GM19395 (cell line): ENCODE results near the gene STAT5A.

Experiments used
- ATAC-seq: cut with Tn5 transposase; IDR thresholded peaks from one replicate; pipeline ENCODE4 v1.9.1; 2021; ENCODE audit warnings: mild to moderate bottlenecking, moderate library complexity; ENCODE audit not compliant: unreplicated experiment

STAT5A gene

DNA sequence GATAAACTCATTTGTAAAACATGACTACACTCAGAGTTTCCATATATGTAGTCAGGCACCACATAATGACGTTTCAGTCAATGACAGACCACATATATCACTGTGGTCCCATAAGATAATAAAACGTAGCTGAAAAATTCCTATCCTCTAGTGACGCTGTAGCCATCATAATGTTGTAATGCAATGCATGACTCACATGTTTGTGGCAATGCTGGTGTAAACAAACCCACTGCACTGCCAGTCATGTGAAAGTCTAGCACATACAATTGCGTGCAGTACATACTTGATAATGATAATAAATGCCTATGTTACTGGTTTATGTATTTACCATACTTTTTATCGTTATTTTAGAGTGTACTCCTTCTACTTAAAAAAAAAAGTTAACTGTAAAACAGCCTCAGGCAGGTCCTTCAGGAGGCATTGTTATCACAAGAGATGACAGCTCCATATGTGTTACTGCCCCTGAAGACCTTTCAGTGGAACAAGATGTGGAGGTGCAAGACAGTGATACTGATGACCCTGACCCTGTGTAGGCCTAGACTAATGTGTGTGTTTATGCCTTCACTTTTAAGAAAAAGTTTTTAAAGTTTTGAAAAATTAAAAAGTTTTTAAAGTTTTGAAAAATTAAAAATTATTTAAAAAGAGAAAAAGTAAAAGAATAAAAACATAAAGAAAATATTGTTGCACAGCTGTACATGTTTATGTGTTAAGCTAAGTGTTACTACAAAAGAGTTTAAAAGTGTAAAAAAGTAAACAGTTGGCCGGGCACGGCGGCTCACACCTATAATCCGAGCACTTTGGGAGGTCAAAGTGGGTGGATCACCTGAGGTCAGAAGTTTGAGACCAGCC is 21.2 kb upstream of the STAT5A start:
- no peak for ATAC-seq

DNA sequence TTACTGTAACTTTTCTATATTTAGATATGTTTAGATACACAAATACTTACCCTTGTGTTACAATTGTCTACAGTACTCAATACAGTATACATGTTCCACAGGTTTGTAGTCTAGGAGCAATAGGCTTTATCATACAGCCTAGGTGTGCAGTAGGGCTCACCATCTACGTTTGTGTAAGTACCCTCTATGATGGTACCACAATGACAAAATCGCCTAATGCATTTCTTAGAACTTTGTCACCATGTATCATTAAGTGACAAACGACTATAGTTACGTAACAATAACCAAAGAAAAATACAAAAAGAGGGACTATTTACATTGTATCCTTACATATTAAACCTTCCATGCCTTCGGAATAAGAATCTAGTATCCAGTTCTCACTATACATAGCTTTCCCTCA is 20.1 kb upstream of the STAT5A start:
- ATAC-seq = no peak

DNA sequence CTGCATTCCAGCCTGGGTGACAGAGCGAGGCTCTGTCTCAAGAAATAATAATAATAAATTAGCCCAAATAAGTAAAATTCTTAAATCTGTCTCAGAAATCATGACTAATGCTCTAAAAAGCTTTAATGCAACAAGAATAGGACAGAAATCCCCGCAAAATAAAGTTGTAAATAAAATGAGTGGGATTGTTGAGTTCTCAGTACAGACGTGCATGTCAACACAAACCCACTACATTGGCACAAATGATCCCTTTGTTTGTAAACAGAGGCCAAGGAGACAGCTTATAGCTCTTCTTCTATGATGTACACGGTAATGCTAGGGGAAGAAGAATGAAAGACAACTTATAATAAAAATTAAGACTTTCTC is 18.1 kb upstream of the STAT5A start:
- no peak for ATAC-seq

DNA sequence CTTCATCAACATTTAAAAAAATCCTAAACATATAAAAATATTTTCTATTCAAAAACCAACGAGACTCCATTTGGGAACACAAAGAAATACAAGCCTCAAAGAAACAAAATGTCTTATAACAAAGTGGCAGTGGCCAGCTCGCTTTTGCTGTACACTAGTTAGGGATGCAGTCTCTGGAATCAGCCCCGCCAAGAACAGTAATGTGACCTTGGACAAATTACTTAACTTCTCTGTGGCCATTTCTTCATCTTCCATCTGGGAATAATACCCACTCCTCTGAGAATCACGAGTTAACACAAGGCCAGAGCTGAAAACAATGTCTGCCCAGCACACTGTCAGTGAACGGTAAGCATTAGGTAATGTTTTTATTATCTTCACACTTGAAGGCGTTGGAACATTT is 17.7 kb upstream of the STAT5A start:
- ATAC-seq = no peak

DNA sequence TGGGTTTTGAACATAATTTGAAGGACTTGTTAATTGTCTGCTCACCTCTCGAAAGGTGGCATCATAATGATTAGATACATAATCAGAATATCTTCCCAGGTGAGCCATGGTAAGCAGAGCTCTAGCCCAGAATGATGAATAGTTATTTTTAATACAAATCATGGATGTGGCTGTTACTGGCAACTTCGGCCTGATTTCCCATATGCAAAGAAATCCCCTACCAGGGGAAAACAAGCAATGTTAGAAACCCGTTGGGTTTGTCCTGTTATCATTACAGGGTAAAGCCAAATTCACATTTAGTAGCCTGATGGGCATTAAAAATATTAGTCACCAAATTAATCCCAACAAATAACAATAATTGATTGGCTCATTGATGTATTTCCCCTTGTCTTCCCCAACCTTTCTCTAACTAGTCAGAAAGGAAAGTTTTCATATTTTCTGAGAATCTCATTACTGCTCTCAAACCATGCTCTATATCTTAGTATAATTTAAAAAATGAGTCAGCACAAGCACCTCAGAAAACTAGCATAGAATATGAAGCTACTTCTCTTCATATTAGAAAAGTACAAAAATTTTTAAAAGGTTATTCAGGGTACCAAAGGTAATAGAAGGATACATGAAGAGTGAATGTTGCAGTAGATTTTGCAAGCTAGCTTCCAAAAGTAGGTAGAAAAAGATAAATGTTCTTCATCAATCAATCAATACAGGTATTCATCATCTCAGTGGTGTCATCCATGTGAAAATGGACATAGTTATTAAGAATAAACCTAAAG is 17.1 kb upstream of the STAT5A start:
- no peak for ATAC-seq

DNA sequence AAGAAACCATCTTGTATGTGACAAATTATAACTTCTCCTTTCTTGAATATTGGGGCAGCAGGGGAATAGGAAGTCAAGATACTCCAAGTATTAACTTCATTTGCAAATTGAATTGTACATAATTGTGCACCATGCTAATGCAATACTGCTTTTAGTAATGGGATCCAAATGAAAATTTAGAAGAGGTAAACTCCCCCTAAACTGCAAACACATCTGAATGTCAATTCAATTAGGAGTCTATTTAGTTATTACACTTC is 16.6 kb upstream of the STAT5A start:
- no peak for ATAC-seq

DNA sequence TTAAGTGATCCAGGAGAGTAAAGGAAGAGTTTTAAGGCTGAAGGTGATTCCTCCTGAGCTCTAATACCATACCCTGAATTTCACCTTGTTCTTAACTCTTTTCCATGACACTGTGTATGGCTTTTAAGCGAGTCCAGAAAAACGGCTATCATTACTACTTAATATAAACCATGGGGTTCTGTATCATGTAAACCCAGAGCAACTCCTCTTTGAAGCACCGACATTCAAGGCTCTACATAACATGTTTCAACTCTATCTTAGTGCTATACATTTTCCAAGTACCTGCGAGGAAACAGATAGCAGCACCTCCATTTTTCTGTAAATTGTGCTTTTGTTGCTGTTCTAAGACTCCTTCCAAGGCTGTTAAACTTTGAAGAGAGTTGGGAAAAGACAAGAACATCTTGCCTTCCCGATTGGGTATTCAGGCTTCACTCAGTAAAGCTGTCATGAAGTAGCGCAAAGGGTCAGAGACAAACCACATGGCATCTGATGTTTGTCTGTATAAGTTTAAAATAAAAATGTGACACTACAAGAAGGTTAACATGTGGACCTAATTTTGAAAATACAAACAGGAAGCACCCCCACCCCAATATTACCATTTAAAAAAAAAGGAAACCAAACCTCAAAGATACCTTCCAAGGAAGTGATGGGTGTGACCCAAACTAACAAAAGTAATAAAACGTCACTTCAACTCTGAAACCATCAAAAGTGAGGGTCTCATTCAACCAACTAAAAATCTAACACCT is 16.0 kb upstream of the STAT5A start:
- ATAC-seq = no peak

DNA sequence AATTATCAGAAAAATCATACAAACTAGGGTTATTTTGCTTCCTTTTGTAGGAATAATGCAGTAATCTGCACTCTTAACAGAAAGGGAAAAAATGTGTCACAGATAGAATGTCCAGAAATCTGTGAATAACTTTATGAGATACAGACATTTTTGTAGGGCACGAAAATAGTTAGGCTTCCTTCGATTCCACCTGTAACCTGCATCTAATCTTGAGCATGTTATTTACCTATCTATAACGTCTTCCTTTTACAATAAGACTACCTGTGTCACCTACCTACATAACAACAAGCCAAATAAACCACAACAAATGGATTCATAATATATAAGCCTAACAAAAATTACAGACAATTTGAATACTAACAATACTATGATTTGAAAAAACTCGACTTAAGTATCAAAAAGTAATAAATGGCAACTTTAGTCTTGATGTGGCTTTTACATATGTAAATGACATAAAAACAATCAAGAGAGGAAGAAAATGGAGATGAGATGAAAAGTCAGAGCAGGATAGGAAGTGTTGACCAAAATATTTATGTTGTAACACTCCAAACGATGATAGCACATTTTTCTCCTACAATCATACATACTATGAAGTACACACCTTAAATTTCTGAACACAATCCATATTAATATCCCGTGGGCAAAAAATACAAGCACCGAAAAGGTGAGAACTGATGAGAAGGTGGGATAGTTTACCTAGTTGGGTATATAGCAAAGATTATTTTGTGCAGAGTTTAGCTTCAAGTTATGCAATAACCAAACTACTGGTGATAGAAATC is 14.6 kb upstream of the STAT5A start:
- ATAC-seq = no peak

DNA sequence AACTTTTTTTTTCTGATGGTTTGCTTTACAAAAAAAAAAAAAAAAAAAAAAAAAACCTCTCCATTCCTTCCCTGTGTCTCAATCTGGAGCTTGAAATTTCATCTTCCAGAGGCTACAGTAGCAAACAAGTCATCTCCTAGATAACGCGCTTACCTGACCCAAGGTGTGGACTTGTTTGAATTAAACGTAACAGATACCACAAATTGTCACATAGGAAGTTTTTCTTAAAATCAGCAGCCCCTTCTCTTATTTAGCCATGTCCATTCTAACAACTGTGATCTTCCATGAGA is 14.1 kb upstream of the STAT5A start:
- no peak for ATAC-seq

DNA sequence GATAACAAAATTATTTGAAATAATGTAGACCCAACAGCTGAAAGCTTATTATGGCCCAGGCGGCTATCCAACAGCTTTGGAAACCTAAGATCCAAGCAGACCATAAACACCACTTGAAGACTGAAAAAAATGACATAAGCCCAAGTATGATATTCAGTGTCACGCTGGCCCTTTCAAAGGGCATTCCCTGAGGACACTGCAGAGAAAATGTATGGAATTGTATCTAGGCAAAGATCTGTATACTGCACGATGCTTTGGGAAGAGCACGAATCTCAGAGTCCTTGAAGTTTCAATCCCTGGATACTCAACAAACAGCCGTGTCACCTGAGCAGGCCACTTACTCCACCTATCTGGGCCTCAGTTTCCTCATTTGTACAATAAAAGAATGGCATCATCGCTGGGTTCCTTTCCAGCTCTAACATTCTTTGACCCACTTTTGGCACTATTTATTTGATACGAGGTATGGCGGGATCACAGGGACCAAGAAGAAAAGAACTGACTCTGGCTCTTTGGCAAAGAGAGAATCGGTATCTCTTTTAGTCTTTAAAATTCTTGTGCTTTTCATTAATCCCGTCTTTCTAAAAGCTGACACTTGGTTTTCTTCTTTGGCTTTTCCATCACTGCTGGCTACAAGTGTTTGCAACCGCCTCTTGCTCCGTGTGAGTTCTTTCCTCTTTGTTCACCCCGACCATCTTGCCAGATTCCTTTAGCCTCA is 13.3 kb upstream of the STAT5A start:
- no peak for ATAC-seq

DNA sequence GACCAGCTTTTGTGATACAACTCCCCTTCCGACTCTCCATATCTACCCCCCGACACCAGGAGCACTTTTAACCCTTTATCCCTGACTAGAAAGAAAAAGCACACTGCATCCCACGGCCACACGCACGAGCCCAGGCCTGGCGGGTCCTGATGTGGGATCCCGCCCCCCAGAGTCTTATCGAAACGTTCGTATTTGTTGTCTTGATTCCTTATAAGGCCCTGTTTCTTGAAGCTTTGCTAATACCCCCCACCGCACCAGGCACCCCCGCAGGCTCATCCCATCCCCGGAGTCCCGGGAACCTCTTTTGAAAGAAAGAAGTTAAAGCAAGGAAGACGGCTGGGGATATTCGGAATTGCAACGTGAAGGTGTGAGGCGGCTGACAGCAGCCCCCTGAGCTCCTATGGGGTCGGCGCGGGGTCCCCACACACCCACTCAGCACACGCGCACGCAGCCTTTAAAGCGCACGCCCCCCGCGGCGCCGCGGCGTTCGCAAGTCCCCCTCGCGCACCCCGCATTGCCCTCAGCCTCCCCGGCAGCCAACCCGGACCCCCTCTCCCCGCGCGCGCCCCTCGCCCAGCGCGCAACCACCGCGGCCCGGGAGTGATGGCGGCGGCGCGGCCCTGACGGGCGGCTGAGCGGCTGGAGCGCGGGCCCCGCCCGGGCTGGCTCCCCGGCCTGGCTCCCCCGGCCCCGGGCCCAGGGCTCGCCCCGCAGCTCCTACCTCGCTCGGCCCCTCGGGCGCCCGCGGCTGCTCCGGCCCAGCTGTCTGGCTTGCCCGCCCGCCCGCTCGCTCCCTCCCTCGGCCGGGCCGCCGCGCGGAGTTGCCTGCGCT is 12.6 kb upstream of the STAT5A start:
- no peak for ATAC-seq

DNA sequence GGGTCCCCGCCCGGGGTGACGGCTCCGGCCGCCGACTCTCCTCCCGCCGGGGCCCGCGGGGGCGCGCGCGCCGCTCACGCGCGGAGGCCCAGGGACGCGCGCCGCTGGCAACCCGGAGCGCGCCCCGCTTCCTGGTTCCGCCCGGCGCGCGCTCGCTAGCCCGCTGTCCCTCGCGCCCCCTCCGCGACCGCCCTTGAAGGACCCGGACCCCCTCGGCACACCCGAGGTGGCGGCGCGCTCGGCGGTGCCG is 12.0 kb upstream of the STAT5A start, which contains the start of gene STAT5B:
Gene STAT5B (minus strand): TSS at position 33 of the 250 bp plus-strand sequence. CDS start 44,264 bp downstream, outside the sequence.
- no peak for ATAC-seq

DNA sequence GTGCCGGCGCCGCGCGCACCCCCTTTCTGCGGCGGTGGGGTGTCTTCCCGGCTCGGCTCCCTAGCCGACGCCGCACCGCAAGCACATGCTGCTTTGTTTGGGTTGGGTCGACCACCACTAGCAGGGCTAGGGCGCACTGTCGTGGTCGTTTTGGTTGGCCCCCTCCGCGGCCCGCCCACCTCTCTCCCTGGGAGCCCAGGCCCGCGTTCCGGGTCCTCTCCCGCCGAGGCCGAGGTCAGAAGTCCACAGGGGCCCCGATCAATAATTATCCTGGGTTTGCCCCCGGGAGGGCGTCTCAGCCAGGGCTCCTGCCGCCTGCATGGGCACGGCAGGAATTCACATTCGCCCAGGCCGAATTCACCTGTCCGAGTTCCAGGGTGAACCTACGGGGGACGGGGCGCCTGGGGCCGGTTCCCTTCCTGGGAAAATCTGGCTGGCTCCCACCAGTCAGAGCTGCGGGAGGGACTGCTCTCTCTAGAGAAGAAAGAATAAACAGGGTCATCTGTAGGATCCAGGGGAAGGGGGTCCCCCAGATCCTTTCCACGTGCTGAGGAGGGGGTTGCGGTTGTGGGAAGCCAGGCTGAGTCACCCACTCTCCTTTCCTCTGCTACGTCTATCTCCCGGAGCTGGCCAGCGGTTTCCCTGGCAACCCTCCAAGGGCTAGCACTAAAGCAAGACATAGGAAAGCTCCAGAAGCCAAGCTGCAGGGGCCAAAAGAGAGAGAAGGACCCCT is 11.5 kb upstream of the STAT5A start:
- no peak for ATAC-seq

DNA sequence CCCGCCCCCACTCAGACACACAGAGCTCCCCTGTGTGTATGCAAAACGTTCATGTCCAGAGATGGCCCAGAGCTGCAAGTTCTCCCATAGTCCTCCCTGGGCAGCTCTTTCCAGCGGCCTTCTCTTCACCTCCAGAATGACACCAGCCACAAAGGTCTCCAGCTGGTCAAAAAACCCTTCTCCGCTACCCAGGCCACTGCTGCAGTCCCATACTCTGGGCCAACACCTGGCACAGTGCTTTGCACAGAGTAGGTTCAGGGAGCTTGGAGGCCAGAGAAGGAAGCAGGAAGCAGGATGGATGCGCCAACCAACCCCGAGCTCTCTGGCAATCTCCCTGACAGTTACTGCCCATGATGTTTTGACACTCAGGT is 11.0 kb upstream of the STAT5A start:
- ATAC-seq = no peak

DNA sequence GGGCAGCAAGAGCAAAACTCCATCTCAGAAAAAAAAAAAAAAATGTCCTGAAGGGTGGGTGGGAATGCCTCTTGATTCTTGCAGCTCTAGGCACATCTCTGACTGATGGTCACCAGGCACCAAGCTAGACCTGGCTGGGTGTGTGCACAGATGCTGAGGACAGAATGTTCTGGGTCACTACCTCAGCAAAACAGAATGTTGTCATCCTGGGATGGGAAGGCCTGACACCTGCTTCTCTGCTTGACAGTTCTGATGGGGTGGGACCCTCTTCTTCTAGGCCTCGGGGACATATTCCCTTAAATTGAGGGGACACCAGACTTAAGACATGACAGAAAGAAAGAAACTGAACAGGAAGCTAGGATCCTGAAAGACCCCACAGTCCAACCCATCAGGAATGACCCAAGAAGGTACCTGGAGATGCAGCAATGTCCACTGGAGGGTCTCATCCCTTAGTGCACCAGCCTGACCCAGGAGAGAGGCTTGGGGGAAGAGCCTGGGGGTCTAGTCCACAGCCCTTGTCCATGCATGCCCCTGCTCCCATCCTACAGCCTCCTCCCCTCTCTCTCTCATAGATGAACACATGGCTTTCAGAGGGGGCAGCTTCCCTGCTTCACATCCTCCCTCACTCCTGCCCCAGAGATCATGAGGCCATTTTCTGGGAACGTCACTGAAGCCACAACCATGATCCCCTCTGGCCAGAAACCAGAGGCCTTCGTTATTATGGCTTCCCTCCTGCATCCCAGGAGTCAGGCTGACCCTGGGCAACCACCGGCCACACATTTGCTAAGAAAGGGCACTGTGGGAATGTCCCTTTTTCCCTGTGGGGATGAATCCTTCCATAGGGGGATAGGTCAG is 8.3 kb upstream of the STAT5A start:
- no peak for ATAC-seq

DNA sequence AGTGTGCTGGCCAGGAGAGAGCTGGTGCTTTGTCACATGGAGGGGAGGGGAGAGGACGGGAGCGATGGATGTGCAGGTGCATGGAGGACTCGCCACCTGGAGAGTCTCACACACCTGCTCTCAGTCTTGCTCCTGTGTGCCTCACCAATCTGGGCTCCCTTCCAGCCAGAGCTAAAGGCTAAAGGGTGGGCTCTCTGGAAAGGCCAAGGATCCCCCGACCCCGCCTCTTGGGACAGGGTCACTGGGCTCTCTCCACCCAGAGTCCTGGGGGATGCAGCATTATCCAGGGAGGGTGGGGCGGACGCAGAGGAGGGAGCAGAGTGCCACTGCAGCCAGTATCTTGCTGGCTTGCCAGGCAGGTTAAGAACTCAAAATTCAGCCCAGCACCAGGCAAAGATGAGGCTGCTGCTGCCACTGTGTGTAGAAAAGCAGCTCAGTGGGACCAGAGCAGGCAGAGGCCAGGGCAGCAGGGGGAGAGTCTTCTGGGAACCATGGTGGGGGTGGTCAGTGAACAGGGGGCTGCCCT is 6.7 kb upstream of the STAT5A start:
- ATAC-seq = no peak

DNA sequence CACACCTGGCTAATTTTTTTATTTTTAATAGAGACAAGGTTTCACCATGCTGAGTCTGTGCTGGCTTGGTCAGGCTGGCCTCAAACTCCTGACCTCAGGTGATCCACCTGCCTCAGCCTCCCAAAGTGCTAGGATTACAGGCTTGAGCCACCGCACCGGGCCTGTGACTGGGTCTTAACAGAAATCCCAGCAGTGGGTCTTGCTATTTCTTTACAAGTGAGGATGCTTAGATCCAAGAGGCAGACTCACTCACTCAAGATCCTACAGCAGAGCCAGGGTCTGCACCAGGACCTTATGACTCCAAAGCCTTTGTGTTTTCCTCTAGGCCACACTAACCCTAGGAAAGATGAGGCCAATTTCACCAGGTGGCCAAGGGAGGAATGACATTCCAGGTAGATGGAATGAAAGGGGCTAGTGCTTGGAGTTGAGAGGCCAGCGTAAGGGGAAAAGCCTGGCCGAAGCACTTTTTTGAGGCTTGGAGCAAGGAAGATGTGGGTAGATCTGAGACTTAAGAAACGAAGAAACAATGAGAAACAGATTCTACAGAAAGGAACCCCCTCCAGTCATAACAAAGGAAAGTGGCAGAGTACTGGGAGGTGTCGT is 5.7 kb upstream of the STAT5A start:
- ATAC-seq = no peak
